Peyer's patch (tissue), 4 donors: ENCODE measurements around the gene CD99. TPM values are rescaled to one million over a fixed set of nuclear protein-coding genes. Genes with fewer than 3 reads are reported as not detected.

Experiments
- DNase-seq, 3 donors: peaks; one replicate each; pipeline ENCODE4 v3.0.0-alpha.2; 2017 to 2019
- H3K27ac ChIP-seq, 4 donors: fragments of 200-600 bp; sonication (generic); one replicate each; pipeline ENCODE4 v1.5.1; 2016 to 2019
- H3K27me3 ChIP-seq, 2 donors: fragments of 200-600 bp; sonication (generic); one replicate each; pipeline ENCODE4 v1.5.1; 2019
- H3K36me3 ChIP-seq, 3 donors: fragments of 200-600 bp; sonication (generic); one replicate each; pipeline ENCODE4 v1.5.1; 2016 to 2019
- H3K4me1 ChIP-seq, 4 donors: fragments of 200-600 bp; sonication (generic); one replicate each; pipeline ENCODE4 v1.5.1; 2016 to 2019
- H3K4me3 ChIP-seq, 4 donors: fragments of 200-600 bp; sonication (generic); 1 replicate in 3 of 4; 2 replicates in 1 of 4; pipeline ENCODE4 v1.5.1; 2016 to 2019; ENCODE audit warnings: mild to moderate bottlenecking in 1 of 4
- H3K9me3 ChIP-seq, 4 donors: fragments of 200-600 bp; sonication (generic); one replicate each; pipeline ENCODE4 v1.5.1; 2016 to 2019; ENCODE audit warnings: mild to moderate bottlenecking in 1 of 4
- CTCF ChIP-seq, 6 experiments: fragments of 450-650 bp in 4 of 6; fragments of 200-600 bp in 2 of 6; sonication (generic) in 1 of 6; IDR thresholded peaks; one replicate each; pipeline ENCODE4 v1.5.1; 2017 to 2019; ENCODE audit warnings: antibody characterized with exemption in 6 of 6, mild to moderate bottlenecking in 3 of 6, moderate library complexity in 1 of 6
- POLR2A ChIP-seq, 2 donors: fragments of 450-650 bp; IDR thresholded peaks; one replicate each; pipeline ENCODE4 v1.5.1; 2017; ENCODE audit warnings: antibody characterized with exemption in 2 of 2, mild to moderate bottlenecking in 2 of 2, moderate library complexity in 2 of 2
- total RNA-seq, 4 donors: library from RNA; depleted of rRNA; stranded (reverse); fragments of >200 nt; gene quantifications; one replicate each; pipeline ENCODE4 v1.1.0, GENCODE V29; 2016

The CD99 gene
- total RNA-seq, 4 donors from 2014 or later: 129 to 209 (median 175) TPM

GRCh38 chrX:2714551-2714950 is 23.5 kb downstream of the CD99 start:
- TF ChIP-seq CTCF (IDR thresholded peaks at IDR 0.05) (no peak), POLR2A (IDR thresholded peaks at IDR 0.05) (no peak)
- H3K9me3 ChIP-seq: no peaks in the 10 kb centered on the region
- no peaks in the 10 kb centered on the region for H3K27me3 ChIP-seq
- H3K36me3 ChIP-seq: peaks cover 0 to 57% (median 0%) of the 10 kb centered on the region in 3 donors
- H3K4me1 ChIP-seq: peaks cover 3 to 12% (median 8%) of the 10 kb centered on the region in 4 donors
- H3K4me3 ChIP-seq: no peak overlapping the region
- DNase-seq: no peak
- H3K27ac ChIP-seq: no peak overlapping the region

GRCh38 chrX:2715066-2715600 is 24.0 kb downstream of the CD99 start:
- no peak for DNase-seq
- no peaks in the 10 kb centered on the region for H3K9me3 ChIP-seq
- H3K4me1 ChIP-seq: peaks cover 0 to 7% (median 3%) of the 10 kb centered on the region in 4 donors
- peaks cover 0 to 63% (median 0%) of the 10 kb centered on the region in 3 donors for H3K36me3 ChIP-seq
- H3K4me3 ChIP-seq: no peak overlapping the region
- H3K27me3 ChIP-seq: no peaks in the 10 kb centered on the region
- no peak for TF ChIP-seq CTCF (IDR thresholded peaks at IDR 0.05)
- TF ChIP-seq POLR2A (IDR thresholded peaks at IDR 0.05): no peak
- no peak overlapping the region for H3K27ac ChIP-seq

DNA sequence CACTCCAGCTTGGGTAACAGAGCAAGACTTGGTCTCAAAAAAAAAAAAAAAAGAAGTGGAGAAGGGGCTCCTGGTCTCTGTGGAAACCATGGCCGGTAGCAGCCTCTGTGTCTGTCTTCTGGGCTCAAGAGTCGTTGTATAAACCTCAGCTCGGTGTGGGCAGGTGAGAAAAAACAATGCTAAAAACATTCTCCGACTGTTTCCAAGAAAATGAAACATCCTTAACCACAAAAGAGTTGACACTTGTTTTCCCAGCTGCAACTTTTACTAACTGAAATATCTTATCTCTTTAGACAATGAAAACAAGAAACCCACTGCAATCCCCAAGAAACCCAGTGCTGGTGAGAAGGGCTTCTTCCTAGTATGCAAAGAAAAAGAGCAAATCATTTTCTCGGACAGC is 26.2 kb downstream of the CD99 start:
- no peak overlapping the region for H3K4me3 ChIP-seq
- H3K36me3 ChIP-seq: peaks cover 0 to 75% (median 0%) of the 10 kb centered on the region in 3 donors
- H3K4me1 ChIP-seq: no peaks in the 10 kb centered on the region
- H3K27ac ChIP-seq: no peak overlapping the region
- no peak for TF ChIP-seq CTCF (IDR thresholded peaks at IDR 0.05)
- TF ChIP-seq POLR2A (IDR thresholded peaks at IDR 0.05): no peak
- H3K9me3 ChIP-seq: no peaks in the 10 kb centered on the region
- DNase-seq: no peak
- H3K27me3 ChIP-seq: no peaks in the 10 kb centered on the region

GRCh38 chrX:2718821-2719220 is 27.7 kb downstream of the CD99 start:
- H3K27ac ChIP-seq: no peak overlapping the region
- TF ChIP-seq POLR2A (IDR thresholded peaks at IDR 0.05): no peak
- no peak for TF ChIP-seq CTCF (IDR thresholded peaks at IDR 0.05)
- H3K4me1 ChIP-seq: no peaks in the 10 kb centered on the region
- no peaks in the 10 kb centered on the region for H3K9me3 ChIP-seq
- DNase-seq: peak in 1 of 3 donors; percentile 15
- no peaks in the 10 kb centered on the region for H3K27me3 ChIP-seq
- no peak overlapping the region for H3K4me3 ChIP-seq
- H3K36me3 ChIP-seq: peaks cover 0 to 91% (median 0%) of the 10 kb centered on the region in 3 donors

- H3K36me3 ChIP-seq: peaks cover 0 to 96% (median 0%) of the 10 kb centered on the region in 3 donors
Observed at GRCh38 chrX:2719774-2720447, 28.8 kb downstream of the CD99 start.

More at GRCh38 chrX:2719774-2720447, 28.8 kb downstream of the CD99 start:
- Histone ChIP-seq H3K27me3 (no peaks in the 10 kb centered on the region), H3K4me1 (no peaks in the 10 kb centered on the region), H3K4me3 (no peak overlapping the region), H3K9me3 (no peaks in the 10 kb centered on the region), H3K27ac (no peak overlapping the region)
- no peak for DNase-seq
- TF ChIP-seq CTCF (IDR thresholded peaks at IDR 0.05) (no peak), POLR2A (IDR thresholded peaks at IDR 0.05) (no peak)
